PC-3 (cell line): ENCODE results near the gene ARHGAP22. TPM values are rescaled to one million over a fixed set of nuclear protein-coding genes. Genes with fewer than 3 reads are reported as not detected.

Experiments used
- ATAC-seq: fragments of 200-7000 bp; cut with Tn5 transposase; 2 replicates; pipeline ENCODE4 v1.9.1; 2020; ENCODE audit warnings: mild to moderate bottlenecking, moderate library complexity
- BruUV-seq: library from RNA; stranded (reverse); fragments of 400-500 nt; replicated peaks from 2 replicates; lab custom pipeline; 2021; lab: Mats Ljungman, UMichigan
- CTCF ChIA-PET: fragments of 300-600 bp; sonication (Branson Sonifier 250); formaldehyde crosslinking; loops from one replicate; lab custom pipeline; 2022; ENCODE audit warnings: antibody characterized with exemption; lab: Charles Lee
- POLR2A ChIA-PET: fragments of 300-600 bp; sonication (Branson Sonifier 250); formaldehyde crosslinking; loops from one replicate; lab custom pipeline; 2022; ENCODE audit warnings: antibody characterized with exemption; ENCODE audit not compliant: unreplicated experiment; lab: Charles Lee
- DNase-seq: peaks from one replicate; pipeline ENCODE4 v3.0.0-alpha.2; 2015
- H2AFZ ChIP-seq: fragments of 300-600 bp; sonication (generic); 2 replicates; pipeline ENCODE4 v1.6.0; 2016; ENCODE audit warnings: antibody characterized with exemption, low read length
- H3F3A ChIP-seq: fragments of 300-600 bp; sonication (generic); one replicate; pipeline ENCODE4 v1.6.0; 2017; ENCODE audit warnings: antibody characterized with exemption, low read length, control low read depth, mild to moderate bottlenecking; ENCODE audit not compliant: unreplicated experiment
- H3K27ac ChIP-seq: fragments of 300-600 bp; sonication (generic); 2 replicates; pipeline ENCODE4 v1.5.1; 2016; ENCODE audit warnings: mild to moderate bottlenecking, low read length
- H3K27me3 ChIP-seq: fragments of 300-600 bp; sonication (generic); 2 replicates; pipeline ENCODE4 v1.6.1; 2016; ENCODE audit warnings: low read length, mixed read lengths
- H3K36me3 ChIP-seq: fragments of 300-600 bp; sonication (generic); 2 replicates; pipeline ENCODE4 v1.6.1; 2016; ENCODE audit warnings: low read depth, mixed run types, low read length, mixed read lengths
- H3K4me1 ChIP-seq: fragments of 300-600 bp; sonication (generic); 2 replicates; pipeline ENCODE4 v1.5.1; 2016; ENCODE audit warnings: low read length; ENCODE audit not compliant: insufficient read depth
- H3K4me2 ChIP-seq: fragments of 300-600 bp; sonication (generic); 2 replicates; pipeline ENCODE4 v1.6.0; 2016; ENCODE audit warnings: low read length
- H3K4me3 ChIP-seq: fragments of 300-600 bp; sonication (generic); 2 replicates; pipeline ENCODE4 v1.5.1; 2016; ENCODE audit warnings: mild to moderate bottlenecking, low read length, mixed read lengths
- H3K79me2 ChIP-seq: fragments of 300-600 bp; sonication (generic); 2 replicates; pipeline ENCODE4 v1.6.1; 2017; ENCODE audit warnings: low read length, mixed read lengths
- H3K9ac ChIP-seq: fragments of 300-600 bp; sonication (generic); 2 replicates; pipeline ENCODE4 v1.6.0; 2016; ENCODE audit warnings: mild to moderate bottlenecking, low read length
- H3K9me2 ChIP-seq: fragments of 300-600 bp; sonication (generic); replicated peaks from 2 replicates; pipeline ENCODE4 v1.6.1; 2016; ENCODE audit warnings: mixed run types, low read length, mixed read lengths
- H3K9me3 ChIP-seq: fragments of 300-600 bp; sonication (generic); 2 replicates; pipeline ENCODE4 v1.6.1; 2016; ENCODE audit warnings: low read length, mixed read lengths
- H4K20me1 ChIP-seq: fragments of 300-600 bp; sonication (generic); 2 replicates; pipeline ENCODE4 v1.6.1; 2016; ENCODE audit warnings: low read length, mixed read lengths
- EZH2 ChIP-seq: fragments of 300-600 bp; sonication (generic); IDR thresholded peaks from one replicate; pipeline ENCODE4 v1.6.1; 2017; ENCODE audit warnings: antibody characterized with exemption, mild to moderate bottlenecking, low read length; ENCODE audit not compliant: unreplicated experiment
- EZH2phosphoT487 ChIP-seq: fragments of 300-600 bp; sonication (generic); IDR thresholded peaks from 2 replicates; pipeline ENCODE4 v1.6.1; 2018; ENCODE audit warnings: mild to moderate bottlenecking, antibody characterized with exemption, low read length, borderline replicate concordance
- intact Hi-C: fragments of 100-400 bp; cut with micrococcal nuclease; formaldehyde crosslinking; loops from 2 replicates; pipeline ENCODE4 v1.9.0; 2023
- total RNA-seq: library from RNA; depleted of rRNA; stranded (reverse); fragments of >200 nt; gene quantifications from 2 replicates; pipeline ENCODE4 v1.2.3, GENCODE V29; 2014
- TF ChIP-seq, protein P1 (sequence below): fragments of 300-600 bp; sonication (generic); conservative IDR thresholded peaks from 2 replicates; pipeline ENCODE4 v1.5.1; 2017; ENCODE audit warnings: antibody characterized with exemption, low read depth, mild to moderate bottlenecking, low read length

The ARHGAP22 gene
- total RNA-seq, 1 experiment from 2014 or later, result 12.2 TPM

DNA sequence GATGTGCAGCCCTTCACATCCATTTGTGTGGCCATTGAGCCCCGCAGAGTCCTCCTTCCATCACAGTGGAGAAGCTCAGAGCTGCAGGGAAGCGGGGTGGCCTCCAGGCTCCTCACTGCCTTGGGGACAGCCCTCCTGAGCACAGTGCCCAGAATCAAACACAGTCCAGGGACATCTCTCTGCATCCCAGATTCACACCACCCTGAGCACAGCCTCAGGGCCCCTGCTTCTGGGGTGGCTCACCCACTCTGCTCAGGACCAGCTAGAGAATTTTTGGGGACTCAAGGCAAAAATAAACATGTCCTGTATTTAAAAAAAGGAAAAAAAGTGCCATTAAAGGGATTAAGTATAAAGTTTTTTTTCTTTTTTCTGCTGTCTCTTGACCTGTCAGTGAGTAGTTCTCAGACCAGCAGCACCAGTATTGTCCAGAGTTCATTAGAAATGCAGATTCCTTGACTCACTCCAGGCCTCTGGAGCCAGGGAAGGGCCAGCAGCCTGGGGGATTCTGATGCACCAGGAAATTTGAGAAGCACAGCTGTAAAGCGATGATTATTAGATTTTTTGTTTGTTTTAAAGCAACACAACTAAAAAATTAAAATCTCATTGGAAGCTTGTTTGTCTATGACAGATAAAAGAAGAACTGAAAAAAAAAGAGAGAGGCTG lies 61.6 kb downstream of the ARHGAP22 start:
- ATAC-seq, result peak; percentile 85
- POLR2A ChIA-PET, result interaction anchor here (0.7 kb wide), 1 partner anchor 81 kb away, joined by 3 read pairs; no protein-coding TSS in a partner anchor
- CTCF ChIA-PET, result interaction anchor here (1.1 kb wide), 1 partner anchor 113 kb away, joined by 12 read pairs; no protein-coding TSS in a partner anchor

DNA sequence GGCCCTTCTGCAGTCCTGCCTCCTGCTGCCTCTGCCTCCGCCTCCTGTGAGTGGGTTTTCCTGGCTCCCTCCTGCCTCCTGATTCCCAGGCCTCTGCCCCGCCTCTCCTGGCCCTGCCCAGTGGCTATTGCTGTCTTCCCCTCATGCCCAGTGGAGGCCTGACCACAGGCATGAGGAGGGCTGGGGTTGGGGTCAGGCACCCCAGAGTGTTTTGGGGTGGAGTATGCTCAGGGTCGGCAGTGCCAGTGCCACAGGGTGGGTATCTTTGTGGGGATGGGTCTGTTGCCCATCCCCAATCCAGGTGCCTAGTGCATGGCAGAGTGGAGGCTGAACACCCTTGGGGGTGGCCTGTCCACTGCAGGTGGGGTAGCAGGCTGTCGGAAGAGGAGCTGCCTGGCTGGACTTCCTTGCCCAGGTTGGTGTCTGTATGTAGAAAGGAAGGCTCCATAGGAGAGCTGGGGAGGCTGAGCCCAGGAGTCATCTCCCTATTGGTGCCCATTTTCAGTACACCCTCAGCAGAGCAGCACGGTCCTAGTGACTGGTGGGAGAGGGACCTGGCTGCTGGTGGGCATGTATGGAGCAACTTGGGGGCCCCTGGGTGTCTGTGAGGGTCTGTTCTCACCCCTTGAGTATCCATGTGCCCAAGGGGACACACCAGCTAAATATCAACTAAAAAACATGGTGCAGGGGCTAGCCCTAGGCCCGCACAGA lies 62.2 kb downstream of the ARHGAP22 start:
- Histone ChIP-seq H3K9ac (no peak overlapping the region), H3K4me2 (no peak overlapping the region), H3K27me3 (no peaks in the 10 kb centered on the region), H3K9me2 (no peaks in the 10 kb centered on the region), H3K9me3 (no peaks in the 10 kb centered on the region), H3K4me3 (no peak overlapping the region), H3F3A (no peaks in the 10 kb centered on the region), H2AFZ (no peak overlapping the region), H3K4me1 (no peaks in the 10 kb centered on the region), H4K20me1 (no peaks in the 10 kb centered on the region), H3K36me3 (no peaks in the 10 kb centered on the region), H3K79me2 (no peaks in the 10 kb centered on the region), H3K27ac (no peak overlapping the region)
- ChIA-PET CTCF (interaction anchor here (1.1 kb wide), 1 partner anchor 113 kb away, joined by 12 read pairs; no protein-coding TSS in a partner anchor), POLR2A (no interaction called here)
- TF ChIP-seq EZH2 (no peak), EZH2phosphoT487 (no peak)
- TF ChIP-seq, protein P1, sequence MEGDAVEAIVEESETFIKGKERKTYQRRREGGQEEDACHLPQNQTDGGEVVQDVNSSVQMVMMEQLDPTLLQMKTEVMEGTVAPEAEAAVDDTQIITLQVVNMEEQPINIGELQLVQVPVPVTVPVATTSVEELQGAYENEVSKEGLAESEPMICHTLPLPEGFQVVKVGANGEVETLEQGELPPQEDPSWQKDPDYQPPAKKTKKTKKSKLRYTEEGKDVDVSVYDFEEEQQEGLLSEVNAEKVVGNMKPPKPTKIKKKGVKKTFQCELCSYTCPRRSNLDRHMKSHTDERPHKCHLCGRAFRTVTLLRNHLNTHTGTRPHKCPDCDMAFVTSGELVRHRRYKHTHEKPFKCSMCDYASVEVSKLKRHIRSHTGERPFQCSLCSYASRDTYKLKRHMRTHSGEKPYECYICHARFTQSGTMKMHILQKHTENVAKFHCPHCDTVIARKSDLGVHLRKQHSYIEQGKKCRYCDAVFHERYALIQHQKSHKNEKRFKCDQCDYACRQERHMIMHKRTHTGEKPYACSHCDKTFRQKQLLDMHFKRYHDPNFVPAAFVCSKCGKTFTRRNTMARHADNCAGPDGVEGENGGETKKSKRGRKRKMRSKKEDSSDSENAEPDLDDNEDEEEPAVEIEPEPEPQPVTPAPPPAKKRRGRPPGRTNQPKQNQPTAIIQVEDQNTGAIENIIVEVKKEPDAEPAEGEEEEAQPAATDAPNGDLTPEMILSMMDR, result no peak
- ATAC-seq (no peak), DNase-seq (no peak)
- no TSS peak for BruUV-seq
- intact Hi-C loops, result no loop called here

More for the DNA sequence above, 61.6 kb downstream of the ARHGAP22 start:
- Histone ChIP-seq H2AFZ (no peak overlapping the region), H3K27me3 (no peaks in the 10 kb centered on the region), H3K27ac (no peak overlapping the region), H3K4me2 (no peak overlapping the region), H3K4me3 (no peak overlapping the region), H3K9ac (no peak overlapping the region), H4K20me1 (no peaks in the 10 kb centered on the region), H3F3A (no peaks in the 10 kb centered on the region), H3K36me3 (no peaks in the 10 kb centered on the region), H3K79me2 (no peaks in the 10 kb centered on the region), H3K9me2 (no peaks in the 10 kb centered on the region), H3K9me3 (no peaks in the 10 kb centered on the region), H3K4me1 (no peaks in the 10 kb centered on the region)
- DNase-seq, result peak; percentile 43
- no TSS peak for BruUV-seq
- intact Hi-C loops, result no loop called here
- TF ChIP-seq, protein P1, result no peak
